Neural progenitor cell (in vitro differentiated cells): Measurements from ENCODE around the gene CMTM4.

Experiments used
- CTCF ChIP-seq: fragments of 200-600 bp; sonication (generic); IDR thresholded peaks from 2 replicates; pipeline ENCODE4 v1.5.1; 2017; ENCODE audit warnings: antibody characterized with exemption, mild to moderate bottlenecking
- EZH2 ChIP-seq: fragments of 200-600 bp; sonication (generic); IDR thresholded peaks from 2 replicates; pipeline ENCODE4 v1.6.1; 2017; ENCODE audit warnings: antibody characterized with exemption, mild to moderate bottlenecking, moderate library complexity

GRCh38 chr16:66706506-66706880, 9.9 kb upstream of the CMTM4 start:
- TF ChIP-seq EZH2 (no peak), CTCF (no peak)
